Measurements from ENCODE around the gene SEMA3F.

DNA sequence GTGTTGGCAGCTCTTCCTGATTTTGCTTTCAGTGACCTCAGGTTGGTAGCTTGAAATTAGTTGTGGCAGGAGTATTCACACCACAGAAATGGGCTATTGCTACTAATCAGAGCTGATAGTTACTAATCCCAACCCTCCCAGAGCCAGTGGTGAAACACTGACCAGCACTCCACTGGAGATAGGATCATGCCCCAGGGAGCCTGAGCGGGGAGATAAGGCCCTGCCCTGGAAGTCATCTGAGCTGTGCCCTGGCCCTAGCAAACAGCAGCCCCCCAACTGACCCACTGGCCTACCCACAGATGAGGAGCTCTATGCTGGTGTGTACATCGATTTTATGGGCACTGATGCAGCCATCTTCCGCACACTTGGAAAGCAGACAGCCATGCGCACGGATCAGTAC, 26.9 kb downstream of the SEMA3F start:
- TF ChIP-seq, protein P1, sequence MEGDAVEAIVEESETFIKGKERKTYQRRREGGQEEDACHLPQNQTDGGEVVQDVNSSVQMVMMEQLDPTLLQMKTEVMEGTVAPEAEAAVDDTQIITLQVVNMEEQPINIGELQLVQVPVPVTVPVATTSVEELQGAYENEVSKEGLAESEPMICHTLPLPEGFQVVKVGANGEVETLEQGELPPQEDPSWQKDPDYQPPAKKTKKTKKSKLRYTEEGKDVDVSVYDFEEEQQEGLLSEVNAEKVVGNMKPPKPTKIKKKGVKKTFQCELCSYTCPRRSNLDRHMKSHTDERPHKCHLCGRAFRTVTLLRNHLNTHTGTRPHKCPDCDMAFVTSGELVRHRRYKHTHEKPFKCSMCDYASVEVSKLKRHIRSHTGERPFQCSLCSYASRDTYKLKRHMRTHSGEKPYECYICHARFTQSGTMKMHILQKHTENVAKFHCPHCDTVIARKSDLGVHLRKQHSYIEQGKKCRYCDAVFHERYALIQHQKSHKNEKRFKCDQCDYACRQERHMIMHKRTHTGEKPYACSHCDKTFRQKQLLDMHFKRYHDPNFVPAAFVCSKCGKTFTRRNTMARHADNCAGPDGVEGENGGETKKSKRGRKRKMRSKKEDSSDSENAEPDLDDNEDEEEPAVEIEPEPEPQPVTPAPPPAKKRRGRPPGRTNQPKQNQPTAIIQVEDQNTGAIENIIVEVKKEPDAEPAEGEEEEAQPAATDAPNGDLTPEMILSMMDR (IDR thresholded peaks at IDR 0.05; ENCODE audit: low read depth, low read length): no peak
- no peak for TF ChIP-seq EZH2phosphoT487 (IDR thresholded peaks at IDR 0.05; ENCODE audit: low read depth)
